Measurements from ENCODE around the gene PPP5C.

Gene PPP5C

GRCh38 chr19:46347985-46348384 is 1.1 kb downstream of the PPP5C start:
- H3K9me3 ChIP-seq (ENCODE audit: control insufficient read depth, insufficient read depth, low read length) = peaks cover 2% of the 10 kb centered on the region; the same call in 1 of the 2 replicates
- peak overlapping the region; percentile 84; the same call in 1 of the 2 replicates for H3K9ac ChIP-seq (ENCODE audit: low read depth, low read length)
- H3K36me3 ChIP-seq (ENCODE audit: insufficient read depth, low read length) = no peaks in the 10 kb centered on the region
- peaks cover 17% of the 10 kb centered on the region for H3K4me1 ChIP-seq (ENCODE audit: insufficient read depth, low read length)

DNA sequence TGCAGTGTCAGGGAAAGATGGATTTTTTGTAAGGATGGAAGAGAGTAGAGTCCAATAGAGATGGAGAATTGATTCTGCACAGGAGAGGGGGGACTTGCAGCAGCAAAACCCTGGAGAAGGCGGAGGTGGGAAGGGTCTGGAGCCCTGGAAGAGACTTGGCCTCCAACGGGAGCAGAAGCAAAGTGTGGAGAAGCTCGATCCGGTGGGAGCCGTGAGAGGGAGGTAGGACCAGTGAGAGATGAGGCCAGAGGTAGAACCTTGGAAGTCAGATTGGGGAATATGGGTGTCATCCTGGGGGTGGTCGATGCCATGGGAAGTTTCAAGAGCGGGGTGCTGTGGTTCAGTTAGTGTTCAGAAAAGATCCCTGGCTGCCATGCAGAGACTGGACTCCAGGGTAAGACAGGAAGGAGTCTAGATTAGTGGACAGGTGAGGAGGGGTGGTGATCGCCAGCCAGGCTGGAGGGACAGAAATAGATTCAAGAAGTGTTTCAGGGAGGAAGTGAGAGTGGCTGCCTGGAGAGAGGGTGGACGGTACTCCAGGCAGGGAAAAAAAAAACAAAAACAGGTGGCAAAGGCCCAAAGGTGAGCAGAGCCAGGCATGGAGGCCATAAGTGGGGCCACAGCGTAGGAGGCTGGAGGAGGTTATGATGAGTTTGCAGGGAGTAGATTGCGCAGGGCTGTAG is 2.6 kb downstream of the PPP5C start:
- Histone ChIP-seq H3K9me3 (ENCODE audit: control insufficient read depth, insufficient read depth, low read length) (peaks cover 2% of the 10 kb centered on the region; the same call in 1 of the 2 replicates), H3K4me1 (ENCODE audit: insufficient read depth, low read length) (peaks cover 17% of the 10 kb centered on the region), H3K9ac (ENCODE audit: low read depth, low read length) (no peak overlapping the region), H3K36me3 (ENCODE audit: insufficient read depth, low read length) (no peaks in the 10 kb centered on the region)

DNA sequence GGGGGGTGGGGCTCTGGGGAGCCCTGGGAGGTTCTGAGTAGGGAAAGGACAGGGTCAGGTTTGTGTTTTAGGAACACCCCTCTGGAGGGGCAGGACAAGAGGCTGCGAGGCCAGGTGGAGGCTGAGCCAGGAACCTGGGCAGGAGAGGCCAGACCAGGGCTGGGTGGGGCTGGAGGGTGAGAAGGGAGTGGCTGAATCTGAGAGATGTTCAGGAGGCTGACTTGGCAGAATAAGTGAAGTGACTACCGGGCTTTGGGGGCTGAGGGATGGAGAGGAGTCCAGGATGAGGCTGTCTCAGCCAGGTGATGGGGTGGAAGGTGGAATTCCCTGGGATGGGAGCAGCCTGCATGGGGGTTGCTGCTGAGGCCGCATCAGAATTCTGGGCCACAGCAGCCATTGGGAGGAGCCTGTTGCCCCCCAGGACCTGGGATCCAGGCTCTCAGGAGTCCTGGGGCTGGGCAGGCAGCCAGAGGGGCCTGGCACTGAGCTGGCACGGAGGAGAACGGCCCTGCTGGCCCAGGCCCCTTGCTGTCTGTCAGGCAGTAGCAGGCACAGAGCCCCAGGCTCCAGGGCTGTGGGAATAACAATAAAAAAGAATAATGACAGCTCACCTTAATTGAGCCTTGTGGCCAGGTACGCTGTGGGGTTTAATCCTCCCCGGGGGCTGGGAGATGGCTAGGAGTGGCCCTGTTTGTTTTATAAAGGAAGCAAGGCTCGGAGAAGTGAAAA is 3.3 kb downstream of the PPP5C start:
- no peak overlapping the region for H3K9ac ChIP-seq (ENCODE audit: low read depth, low read length)
- H3K4me1 ChIP-seq (ENCODE audit: insufficient read depth, low read length) = peaks cover 17% of the 10 kb centered on the region
- peaks cover 5% of the 10 kb centered on the region for H3K36me3 ChIP-seq (ENCODE audit: insufficient read depth, low read length)
- peaks cover 2% of the 10 kb centered on the region; the same call in 1 of the 2 replicates for H3K9me3 ChIP-seq (ENCODE audit: control insufficient read depth, insufficient read depth, low read length)

GRCh38 chr19:46350758-46351159 is 3.9 kb downstream of the PPP5C start:
- Histone ChIP-seq H3K9me3 (ENCODE audit: control insufficient read depth, insufficient read depth, low read length) (no peaks in the 10 kb centered on the region; the same call in 1 of the 2 replicates), H3K9ac (ENCODE audit: low read depth, low read length) (no peak overlapping the region; the same call in 1 of the 2 replicates), H3K4me1 (ENCODE audit: insufficient read depth, low read length) (peaks cover 17% of the 10 kb centered on the region), H3K36me3 (ENCODE audit: insufficient read depth, low read length) (peaks cover 5% of the 10 kb centered on the region)

- H3K36me3 ChIP-seq (ENCODE audit: insufficient read depth, low read length) = peaks cover 10% of the 10 kb centered on the region
- H3K9me3 ChIP-seq (ENCODE audit: control insufficient read depth, insufficient read depth, low read length) = no peaks in the 10 kb centered on the region
- no peak overlapping the region; the same call in 1 of the 2 replicates for H3K9ac ChIP-seq (ENCODE audit: low read depth, low read length)
- peaks cover 17% of the 10 kb centered on the region for H3K4me1 ChIP-seq (ENCODE audit: insufficient read depth, low read length)
Measured at GRCh38 chr19:46351241-46352041, 4.6 kb downstream of the PPP5C start.

- H3K9ac ChIP-seq (ENCODE audit: low read depth, low read length) = no peak overlapping the region
- H3K9me3 ChIP-seq (ENCODE audit: control insufficient read depth, insufficient read depth, low read length) = no peaks in the 10 kb centered on the region
- H3K4me1 ChIP-seq (ENCODE audit: insufficient read depth, low read length) = peaks cover 17% of the 10 kb centered on the region
- H3K36me3 ChIP-seq (ENCODE audit: insufficient read depth, low read length) = peaks cover 11% of the 10 kb centered on the region
Measured at GRCh38 chr19:46353730-46354528, 7.0 kb downstream of the PPP5C start.

DNA sequence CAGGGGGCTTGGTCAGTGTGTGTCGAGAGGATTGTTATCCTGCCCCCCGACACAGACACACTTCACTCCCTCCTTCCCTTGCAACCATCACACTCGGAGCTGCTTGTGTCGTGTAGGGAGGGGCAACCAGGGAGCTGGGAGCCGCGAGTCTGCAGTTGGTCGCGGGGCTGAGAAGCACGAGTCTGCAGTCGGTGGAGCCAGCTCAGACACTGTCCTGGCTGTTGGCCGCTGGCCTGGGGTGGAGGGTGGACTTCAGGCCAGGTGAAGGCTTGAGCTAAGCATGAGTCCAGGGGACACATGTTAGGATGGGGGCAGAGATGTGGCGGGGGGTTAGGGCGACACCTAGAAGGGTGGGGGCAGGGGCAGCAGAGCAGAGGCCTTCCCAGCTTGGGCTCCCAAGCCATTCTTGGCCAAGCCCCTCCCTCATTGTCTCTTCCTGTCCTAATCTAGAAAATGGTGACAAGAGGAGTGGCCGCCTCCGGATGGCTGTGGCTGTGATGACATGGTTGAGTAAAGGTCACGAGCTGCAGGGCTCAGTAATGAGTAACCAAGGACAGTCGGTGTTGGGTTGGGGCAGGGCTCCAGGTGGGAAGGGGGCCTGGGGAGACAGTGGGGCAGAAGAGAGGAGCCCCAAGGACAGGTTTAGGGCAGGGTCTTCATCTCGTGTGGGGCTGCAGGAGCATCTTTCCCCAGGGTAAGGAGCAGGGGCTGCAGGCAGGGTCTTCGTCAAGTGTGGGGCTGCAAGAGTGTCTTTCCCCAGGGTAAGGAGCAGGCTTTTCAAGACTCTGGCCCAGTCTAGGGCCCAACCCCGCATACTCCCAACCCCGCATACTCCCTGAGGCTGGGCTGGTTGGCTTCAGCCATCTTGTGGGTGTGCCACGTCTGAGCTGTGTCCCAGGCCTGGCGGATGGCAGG is 8.6 kb downstream of the PPP5C start:
- Histone ChIP-seq H3K4me1 (ENCODE audit: insufficient read depth, low read length) (peaks cover 7% of the 10 kb centered on the region), H3K9me3 (ENCODE audit: control insufficient read depth, insufficient read depth, low read length) (no peaks in the 10 kb centered on the region), H3K9ac (ENCODE audit: low read depth, low read length) (no peak overlapping the region), H3K36me3 (ENCODE audit: insufficient read depth, low read length) (peaks cover 11% of the 10 kb centered on the region)

DNA sequence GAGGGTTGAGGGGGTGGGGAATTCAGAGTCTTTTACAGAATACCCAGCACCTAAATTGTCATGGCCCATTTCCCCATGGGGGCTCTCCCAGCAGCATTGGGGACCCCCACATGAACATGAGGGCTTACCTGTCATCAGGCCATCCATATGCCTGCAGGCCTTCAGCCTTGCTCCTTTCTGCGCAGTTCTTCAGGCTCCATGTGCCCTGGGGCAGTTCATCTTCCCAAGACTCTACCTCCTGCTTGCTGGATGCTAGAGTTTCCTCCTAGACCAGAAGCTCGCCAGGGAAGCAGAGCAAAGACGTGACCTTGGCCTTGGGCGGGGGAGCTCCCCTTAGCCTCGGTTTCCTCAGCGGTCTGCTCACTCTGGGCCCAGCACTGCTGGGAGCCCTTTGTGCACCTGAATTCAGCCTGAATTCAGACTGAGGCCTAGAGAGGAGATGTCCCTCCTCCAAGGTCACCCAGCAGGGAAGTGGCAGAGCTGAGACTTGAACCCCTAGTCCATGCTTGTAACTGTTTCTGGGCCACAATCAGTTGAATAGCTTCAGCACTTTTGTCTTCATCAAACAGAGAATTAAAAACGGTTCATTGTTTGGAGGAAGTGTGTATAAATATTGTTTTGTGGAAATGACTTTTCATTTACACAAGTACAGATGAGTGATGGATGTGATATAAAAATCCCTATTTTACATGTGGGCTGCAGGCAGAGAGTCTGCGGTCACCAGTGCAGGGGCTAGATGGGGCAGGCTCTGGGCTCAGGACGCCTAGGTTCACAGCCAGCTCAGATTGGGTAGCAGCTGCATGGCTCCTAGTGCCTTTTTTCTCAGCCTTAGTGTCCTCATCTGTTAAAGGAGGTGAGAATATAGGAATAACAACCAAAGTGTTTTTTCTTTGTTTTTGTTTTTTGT is 9.5 kb downstream of the PPP5C start:
- H3K9ac ChIP-seq (ENCODE audit: low read depth, low read length) = no peak overlapping the region
- no peaks in the 10 kb centered on the region; the same call in 1 of the 2 replicates for H3K4me1 ChIP-seq (ENCODE audit: insufficient read depth, low read length)
- H3K9me3 ChIP-seq (ENCODE audit: control insufficient read depth, insufficient read depth, low read length) = no peaks in the 10 kb centered on the region
- peaks cover 11% of the 10 kb centered on the region for H3K36me3 ChIP-seq (ENCODE audit: insufficient read depth, low read length)

DNA sequence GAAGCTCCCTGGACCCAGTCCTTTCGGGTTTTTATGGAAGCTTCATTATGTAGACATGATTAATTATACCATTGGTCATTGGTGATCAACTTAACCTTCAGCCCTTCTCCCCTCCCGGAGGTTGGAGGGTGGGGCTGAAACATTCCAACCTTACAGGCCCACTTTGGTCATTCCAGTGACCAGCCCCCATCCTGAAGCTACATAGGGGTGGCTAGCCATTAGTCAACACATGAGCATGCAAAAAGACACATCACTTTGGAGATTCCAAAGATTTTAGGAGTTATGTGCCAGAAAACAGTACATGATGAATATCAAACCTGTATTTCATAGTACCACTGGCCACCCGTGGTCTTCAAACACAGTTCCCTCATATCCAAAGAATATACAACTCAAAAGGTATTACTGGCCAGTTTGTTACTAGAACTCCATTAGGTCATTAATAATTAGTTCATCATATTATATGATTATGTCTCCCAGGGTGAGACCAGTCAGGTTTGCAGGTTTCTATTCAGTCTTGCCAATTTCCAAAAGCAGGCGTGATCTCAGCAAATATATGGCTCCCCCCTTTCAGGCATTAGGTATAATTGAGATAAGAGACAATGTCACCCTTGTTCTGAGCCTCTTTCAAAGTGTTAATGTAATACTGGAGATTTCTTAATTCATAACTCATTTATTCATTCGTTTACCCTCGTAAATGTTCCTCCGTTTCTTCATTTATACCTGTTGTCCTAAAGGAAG is 11.1 kb downstream of the PPP5C start:
- no peaks in the 10 kb centered on the region for H3K9me3 ChIP-seq (ENCODE audit: control insufficient read depth, insufficient read depth, low read length)
- H3K4me1 ChIP-seq (ENCODE audit: insufficient read depth, low read length) = no peaks in the 10 kb centered on the region
- H3K36me3 ChIP-seq (ENCODE audit: insufficient read depth, low read length) = peaks cover 11% of the 10 kb centered on the region
- H3K9ac ChIP-seq (ENCODE audit: low read depth, low read length) = no peak overlapping the region

DNA sequence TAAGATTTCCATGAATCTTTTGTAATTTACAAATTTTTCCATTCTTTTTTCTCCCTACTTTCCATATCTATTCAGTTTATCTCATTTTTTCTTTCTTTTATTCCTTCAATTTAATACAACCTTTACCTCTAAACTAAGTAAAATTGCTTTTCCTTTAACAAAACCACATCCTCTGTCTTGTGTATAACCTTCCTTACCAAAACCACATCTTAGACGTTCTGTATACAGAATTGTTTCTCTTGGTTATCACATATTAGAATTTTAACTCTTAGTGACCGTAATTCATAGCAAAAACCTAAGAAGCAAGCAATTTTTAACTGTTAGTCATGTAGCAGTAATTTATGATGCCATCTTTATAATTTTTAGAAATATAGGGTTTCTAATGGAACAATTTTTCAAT is 15.0 kb downstream of the PPP5C start:
- H3K4me1 ChIP-seq (ENCODE audit: insufficient read depth, low read length) = no peaks in the 10 kb centered on the region
- peaks cover 8% of the 10 kb centered on the region for H3K36me3 ChIP-seq (ENCODE audit: insufficient read depth, low read length)
- no peak overlapping the region for H3K9ac ChIP-seq (ENCODE audit: low read depth, low read length)
- H3K9me3 ChIP-seq (ENCODE audit: control insufficient read depth, insufficient read depth, low read length) = no peaks in the 10 kb centered on the region

GRCh38 chr19:46364359-46364758 is 17.5 kb downstream of the PPP5C start:
- peaks cover 8% of the 10 kb centered on the region for H3K36me3 ChIP-seq (ENCODE audit: insufficient read depth, low read length)
- no peaks in the 10 kb centered on the region for H3K4me1 ChIP-seq (ENCODE audit: insufficient read depth, low read length)
- no peak overlapping the region for H3K9ac ChIP-seq (ENCODE audit: low read depth, low read length)
- H3K9me3 ChIP-seq (ENCODE audit: control insufficient read depth, insufficient read depth, low read length) = no peaks in the 10 kb centered on the region

GRCh38 chr19:46365561-46365960 is 18.7 kb downstream of the PPP5C start:
- peaks cover 8% of the 10 kb centered on the region for H3K36me3 ChIP-seq (ENCODE audit: insufficient read depth, low read length)
- no peaks in the 10 kb centered on the region for H3K4me1 ChIP-seq (ENCODE audit: insufficient read depth, low read length)
- H3K9ac ChIP-seq (ENCODE audit: low read depth, low read length) = no peak overlapping the region
- H3K9me3 ChIP-seq (ENCODE audit: control insufficient read depth, insufficient read depth, low read length) = no peaks in the 10 kb centered on the region
